Kidney (tissue), 14 donors: ENCODE results near the gene ARID1B. TPM values are rescaled to one million over a fixed set of nuclear protein-coding genes. Genes with fewer than 3 reads are reported as not detected.

Experiments
- DNase-seq, 5 donors: peaks; one replicate each; pipeline ENCODE4 v3.0.0-alpha.2; 2013 to 2020
- FAIRE-seq: peaks from 2 replicates; lab custom pipeline; 2012; peaks lifted over from hg19 to GRCh38; lab: Jason Lieb, UNC
- H3K27ac ChIP-seq, 2 donors: one replicate each; pipeline ENCODE4 v1.7.0; 2013; ENCODE audit warnings: low read depth in 2 of 2, low read length in 2 of 2, inconsistent platforms in 1 of 2
- H3K27me3 ChIP-seq: one replicate; pipeline ENCODE4 v1.7.1; 2013; ENCODE audit warnings: low read length, inconsistent platforms; ENCODE audit not compliant: control insufficient read depth, insufficient read depth
- H3K36me3 ChIP-seq, 3 donors: one replicate each; pipeline versions ENCODE4 v1.7.0 to v1.7.1; 2013; ENCODE audit warnings: low read length in 3 of 3, control low read depth in 1 of 3, inconsistent platforms in 1 of 3; ENCODE audit not compliant: insufficient read depth in 3 of 3, control insufficient read depth in 2 of 3
- H3K4me1 ChIP-seq, 3 donors: one replicate each; pipeline versions ENCODE4 v1.7.0 to v1.7.1; 2013; ENCODE audit warnings: low read length in 3 of 3, inconsistent platforms in 1 of 3, low read depth in 1 of 3; ENCODE audit not compliant: control insufficient read depth in 2 of 3, insufficient read depth in 2 of 3
- H3K4me3 ChIP-seq, 3 donors: one replicate each; pipeline versions ENCODE4 v1.7.0 to v1.8.1; 2013; ENCODE audit warnings: low read length in 3 of 3, control low read depth in 1 of 3, inconsistent platforms in 1 of 3
- H3K9ac ChIP-seq, 3 donors: one replicate each; pipeline versions ENCODE4 v1.7.0 to v1.7.1; 2013; ENCODE audit warnings: low read length in 3 of 3, control low read depth in 1 of 3, inconsistent platforms in 1 of 3
- H3K9me3 ChIP-seq, 3 donors: one replicate each; pipeline versions ENCODE4 v1.7.0 to v1.7.1; 2013; ENCODE audit warnings: low read length in 3 of 3, control low read depth in 1 of 3, inconsistent platforms in 1 of 3; ENCODE audit not compliant: control insufficient read depth in 2 of 3, insufficient read depth in 1 of 3
- intact Hi-C: fragments of 100-400 bp; cut with DNase I; formaldehyde crosslinking; loops from one replicate; pipeline ENCODE4 v1.11.1; 2022
- polyA plus RNA-seq: library from polyadenylated mRNA; stranded (reverse); fragments of 350-450 nt; fragmentation: Illumina TruSeq; extraction: RNeasy Lipid Tissue Mini Kit (QIAGEN cat#74804); gene quantifications from one replicate; pipeline ENCODE4 v1.2.3, GENCODE V29; 2014; ENCODE audit warnings: low read depth, low replicate concordance; ENCODE audit not compliant: insufficient read depth
- total RNA-seq: library from RNA; stranded (reverse); fragmentation: NEBNext Ultra II Directional; extraction: Animal tissue kit (Norgen Biotek cat#: 25700); gene quantifications from one replicate; pipeline ENCODE4 v1.2.1, GENCODE V29; 2021
- TF ChIP-seq, protein P1 (sequence below): IDR thresholded peaks from 3 replicates; pipeline ENCODE4 v1.5.1; 2012; ENCODE audit warnings: mild to moderate bottlenecking, moderate library complexity, borderline replicate concordance; ENCODE audit not compliant: insufficient read depth; ENCODE audit errors: extremely low read depth
- donor health status: control.
- donor health status: control.
- donor health status: control.
- donor health status: control.
- donor health status: control.
- donor health status: DM: yes; HTN: yes; CAD: no.
- donor health status: Normal renal cell carcinoma (clear cell type).

The ARID1B gene
- total and polyA plus RNA-seq, 2 donors from 2014 or later: 16.4 to 110 TPM

DNA sequence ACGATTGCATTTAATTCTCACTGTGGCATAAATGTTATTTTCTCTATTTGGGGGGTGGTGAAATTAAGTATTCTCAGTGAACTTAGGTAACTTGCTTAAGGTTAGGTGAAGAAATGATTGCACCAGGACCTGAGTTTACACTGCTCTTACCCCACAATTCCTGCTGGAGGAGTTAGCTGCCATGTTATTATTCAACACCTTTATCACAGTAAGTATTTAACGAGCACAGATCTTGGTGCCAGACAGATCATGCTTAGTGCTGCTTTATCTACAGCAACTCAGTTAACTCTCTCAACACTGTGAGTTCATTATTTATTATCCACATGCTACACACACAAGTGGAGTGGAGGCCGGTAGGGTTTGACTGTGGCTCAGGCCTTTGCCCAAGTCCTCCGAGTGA lies 296.4 kb downstream of the ARID1B start:
- Histone ChIP-seq H3K9ac (no peak overlapping the region), H3K4me3 (no peak overlapping the region), H3K27me3 (no peaks in the 10 kb centered on the region), H3K27ac (no peak overlapping the region), H3K4me1 (peaks cover 8 to 12% (median 11%) of the 10 kb centered on the region in 3 donors), H3K9me3 (no peaks in the 10 kb centered on the region), H3K36me3 (no peaks in the 10 kb centered on the region)
- intact Hi-C loops: no loop called here
- TF ChIP-seq, protein P1, sequence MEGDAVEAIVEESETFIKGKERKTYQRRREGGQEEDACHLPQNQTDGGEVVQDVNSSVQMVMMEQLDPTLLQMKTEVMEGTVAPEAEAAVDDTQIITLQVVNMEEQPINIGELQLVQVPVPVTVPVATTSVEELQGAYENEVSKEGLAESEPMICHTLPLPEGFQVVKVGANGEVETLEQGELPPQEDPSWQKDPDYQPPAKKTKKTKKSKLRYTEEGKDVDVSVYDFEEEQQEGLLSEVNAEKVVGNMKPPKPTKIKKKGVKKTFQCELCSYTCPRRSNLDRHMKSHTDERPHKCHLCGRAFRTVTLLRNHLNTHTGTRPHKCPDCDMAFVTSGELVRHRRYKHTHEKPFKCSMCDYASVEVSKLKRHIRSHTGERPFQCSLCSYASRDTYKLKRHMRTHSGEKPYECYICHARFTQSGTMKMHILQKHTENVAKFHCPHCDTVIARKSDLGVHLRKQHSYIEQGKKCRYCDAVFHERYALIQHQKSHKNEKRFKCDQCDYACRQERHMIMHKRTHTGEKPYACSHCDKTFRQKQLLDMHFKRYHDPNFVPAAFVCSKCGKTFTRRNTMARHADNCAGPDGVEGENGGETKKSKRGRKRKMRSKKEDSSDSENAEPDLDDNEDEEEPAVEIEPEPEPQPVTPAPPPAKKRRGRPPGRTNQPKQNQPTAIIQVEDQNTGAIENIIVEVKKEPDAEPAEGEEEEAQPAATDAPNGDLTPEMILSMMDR: no peak
- FAIRE-seq: no peak
- DNase-seq: no peak

DNA sequence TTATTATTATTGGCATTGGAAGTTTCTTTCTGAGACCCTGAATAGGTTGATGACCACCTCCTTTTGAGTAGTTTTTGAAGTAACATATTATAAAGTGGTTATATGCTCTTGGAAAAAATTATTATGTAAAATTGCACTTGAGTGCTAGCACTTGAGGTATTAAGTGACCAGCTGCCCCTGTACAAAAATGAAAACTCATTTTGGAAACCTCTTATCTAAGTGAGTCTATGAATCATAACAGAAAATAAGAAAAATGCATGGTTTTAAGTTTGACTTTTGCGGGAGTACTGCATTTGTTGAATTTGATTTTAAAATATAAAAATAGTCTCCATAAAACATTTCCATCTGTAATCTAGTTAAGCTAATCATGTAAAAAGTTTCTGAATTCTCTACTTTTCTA lies 297.8 kb downstream of the ARID1B start:
- Histone ChIP-seq H3K9ac (no peak overlapping the region), H3K27ac (no peak overlapping the region), H3K9me3 (no peaks in the 10 kb centered on the region), H3K36me3 (no peaks in the 10 kb centered on the region), H3K4me3 (no peak overlapping the region), H3K27me3 (no peaks in the 10 kb centered on the region), H3K4me1 (peaks cover 3 to 10% (median 5%) of the 10 kb centered on the region in 3 donors)
- TF ChIP-seq, protein P1: no peak
- DNase-seq: no peak
- FAIRE-seq: no peak
- intact Hi-C loops: no loop called here

DNA sequence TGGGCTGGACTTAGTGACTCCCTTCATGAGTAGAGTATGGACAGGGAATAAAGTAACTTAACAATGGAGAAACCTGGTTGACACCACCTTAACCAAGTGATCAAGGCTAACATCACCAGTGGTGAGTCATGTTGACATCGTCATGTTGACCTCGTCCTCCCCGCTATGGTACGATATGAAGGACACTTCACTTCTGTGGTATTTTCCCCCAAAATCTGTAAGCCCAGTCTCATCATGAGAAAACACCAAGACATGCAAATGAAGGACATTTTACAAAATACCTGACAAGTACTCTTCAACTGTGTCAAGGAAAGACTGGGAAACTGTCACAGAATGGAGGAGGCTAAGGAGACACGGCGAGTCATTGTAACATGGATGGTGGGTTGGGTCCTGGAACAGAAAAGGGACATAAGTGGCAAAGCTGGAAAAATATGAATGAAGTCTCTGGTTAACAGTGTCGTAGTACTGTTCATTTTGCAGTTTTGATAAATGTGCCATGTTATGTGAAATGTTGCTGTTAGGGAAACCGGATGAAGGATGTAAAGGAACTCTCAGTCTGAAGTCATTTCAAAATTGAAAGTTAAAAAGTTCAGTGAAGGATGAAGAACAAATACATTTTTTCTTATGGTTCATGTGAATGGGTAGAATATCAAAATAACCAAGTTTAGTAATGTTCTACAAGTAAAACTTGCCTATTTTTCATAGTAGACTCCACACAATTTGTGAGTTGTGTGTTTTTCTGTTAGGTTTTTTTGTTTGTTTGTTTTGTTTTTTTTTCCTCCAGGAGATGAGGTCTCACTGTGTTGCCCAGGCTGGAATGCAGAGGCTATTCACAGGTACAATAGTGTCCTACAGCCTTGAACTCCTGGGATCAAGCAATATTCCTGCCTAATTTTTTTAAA lies 298.6 kb downstream of the ARID1B start:
- H3K36me3 ChIP-seq: no peaks in the 10 kb centered on the region
- no peak overlapping the region for H3K27ac ChIP-seq
- peaks cover 0 to 4% (median 3%) of the 10 kb centered on the region in 3 donors for H3K4me1 ChIP-seq
- no peaks in the 10 kb centered on the region for H3K9me3 ChIP-seq
- DNase-seq (no peak), FAIRE-seq (no peak)
- intact Hi-C loops: no loop called here
- no peaks in the 10 kb centered on the region for H3K27me3 ChIP-seq
- TF ChIP-seq, protein P1: no peak
- H3K4me3 ChIP-seq: no peak overlapping the region
- H3K9ac ChIP-seq: no peak overlapping the region
